LNCaP clone FGC (cell line): ENCODE measurements around the gene TBL1XR1.

Experiments used
- DNase-seq: peaks from one replicate; pipeline ENCODE4 v3.0.0-alpha.2; 2011; ENCODE audit warnings: low read depth
- H3K4me3 ChIP-seq: 2 replicates; pipeline ENCODE4 v1.5.1; 2011; ENCODE audit warnings: mild to moderate bottlenecking, low read depth, low read length, control low read depth
- CTCF ChIP-seq: IDR thresholded peaks from 2 replicates; pipeline ENCODE4 v1.5.1; 2012; ENCODE audit warnings: mild to moderate bottlenecking; ENCODE audit not compliant: control insufficient read depth, insufficient read depth; ENCODE audit errors: extremely low read depth

TBL1XR1 gene

GRCh38 chr3:177150218-177150916 lies 46.9 kb downstream of the TBL1XR1 start:
- H3K4me3 ChIP-seq = no peak overlapping the region
- DNase-seq = no peak
- no peak for TF ChIP-seq CTCF

- no peak for DNase-seq
- H3K4me3 ChIP-seq = no peak overlapping the region
- TF ChIP-seq CTCF = no peak
Observed at GRCh38 chr3:177149106-177149505, 48.2 kb downstream of the TBL1XR1 start.

- no peak for DNase-seq
- H3K4me3 ChIP-seq = no peak overlapping the region
- no peak for TF ChIP-seq CTCF
Observed at GRCh38 chr3:177147790-177148189, 49.5 kb downstream of the TBL1XR1 start.

DNA sequence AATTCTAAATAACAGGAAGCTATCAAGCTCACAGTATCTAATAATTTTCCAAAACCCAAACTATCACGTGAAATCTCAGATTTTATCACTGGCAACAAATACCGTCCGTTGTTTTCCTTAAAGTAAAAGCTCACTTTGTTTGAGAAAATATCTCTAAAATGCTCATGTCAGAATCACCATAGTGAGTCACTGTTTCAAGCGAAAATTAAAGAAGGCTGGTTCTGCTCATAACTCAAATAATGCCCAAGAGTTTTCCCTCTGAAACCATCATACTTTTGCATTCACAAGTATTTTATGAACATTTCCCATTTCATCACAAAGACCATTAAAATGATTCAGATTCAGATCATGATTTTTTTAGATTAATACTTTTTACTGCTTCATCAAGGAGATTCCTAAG lies 50.6 kb downstream of the TBL1XR1 start:
- TF ChIP-seq CTCF = no peak
- H3K4me3 ChIP-seq = no peak overlapping the region
- no peak for DNase-seq

DNA sequence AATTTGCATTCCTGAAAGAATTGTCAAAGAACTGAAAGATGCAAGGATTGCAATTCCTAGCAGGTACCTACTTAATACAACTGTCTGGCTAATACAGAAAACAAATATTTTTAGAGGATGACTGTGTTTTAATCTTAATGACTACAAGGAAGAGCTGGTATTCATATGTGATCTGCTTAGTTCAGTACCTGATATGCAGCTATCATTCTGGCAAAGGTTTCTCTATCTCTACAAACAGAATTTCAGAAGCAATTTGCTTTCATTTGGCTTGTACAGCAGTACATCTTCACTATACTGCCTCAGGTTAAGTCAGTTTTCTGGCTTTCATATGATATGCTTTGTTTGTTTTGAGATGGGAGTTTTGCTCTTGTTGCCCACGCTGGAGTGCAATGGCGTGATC lies 51.3 kb downstream of the TBL1XR1 start:
- no peak for TF ChIP-seq CTCF
- H3K4me3 ChIP-seq = no peak overlapping the region

GRCh38 chr3:177145381-177145780 lies 51.9 kb downstream of the TBL1XR1 start:
- TF ChIP-seq CTCF = no peak
- no peak overlapping the region for H3K4me3 ChIP-seq
- no peak for DNase-seq

More for the DNA sequence above, 51.3 kb downstream of the TBL1XR1 start:
- DNase-seq = no peak

GRCh38 chr3:177144922-177145321 lies 52.4 kb downstream of the TBL1XR1 start:
- no peak for TF ChIP-seq CTCF
- peak; percentile 41 for DNase-seq
- peak overlapping the region; percentile 6; the same call in 1 of the 2 replicates for H3K4me3 ChIP-seq
